OCI-LY3 (cell line): ENCODE measurements around the gene BTBD19.

Experiments used
- EZH2phosphoT487 ChIP-seq: fragments of 200-600 bp; shearing (Covaris generic); IDR thresholded peaks from 2 replicates; pipeline ENCODE4 v1.6.1; 2018; ENCODE audit warnings: antibody characterized with exemption, mixed run types, low read depth
- TF ChIP-seq, protein P1 (sequence below): fragments of 200-600, 300-600 bp; sonication (generic); IDR thresholded peaks from 2 replicates; pipeline ENCODE4 v1.5.1; 2014; ENCODE audit warnings: antibody characterized with exemption, low read length, low read depth

DNA sequence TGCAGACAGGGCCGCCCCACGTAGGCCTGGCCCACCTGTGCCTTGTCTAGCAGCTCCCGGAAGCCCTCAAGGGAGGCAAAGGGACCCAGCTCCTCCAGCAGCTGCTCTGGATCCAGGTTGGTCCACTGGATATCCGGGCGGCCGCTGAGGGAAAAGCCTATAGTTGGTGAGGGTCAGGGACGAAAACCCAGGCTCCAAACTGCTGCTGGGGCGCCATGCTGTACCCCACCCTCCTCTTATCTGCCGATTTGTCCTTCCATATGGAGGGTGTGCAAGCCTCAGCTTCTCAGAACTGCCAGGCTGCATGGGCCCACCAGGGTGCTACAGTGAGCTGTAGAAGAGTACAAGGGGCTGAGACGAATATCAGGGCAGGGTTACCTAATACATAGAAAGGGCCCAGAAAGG lies 22.6 kb downstream of the BTBD19 start:
- TF ChIP-seq, protein P1, sequence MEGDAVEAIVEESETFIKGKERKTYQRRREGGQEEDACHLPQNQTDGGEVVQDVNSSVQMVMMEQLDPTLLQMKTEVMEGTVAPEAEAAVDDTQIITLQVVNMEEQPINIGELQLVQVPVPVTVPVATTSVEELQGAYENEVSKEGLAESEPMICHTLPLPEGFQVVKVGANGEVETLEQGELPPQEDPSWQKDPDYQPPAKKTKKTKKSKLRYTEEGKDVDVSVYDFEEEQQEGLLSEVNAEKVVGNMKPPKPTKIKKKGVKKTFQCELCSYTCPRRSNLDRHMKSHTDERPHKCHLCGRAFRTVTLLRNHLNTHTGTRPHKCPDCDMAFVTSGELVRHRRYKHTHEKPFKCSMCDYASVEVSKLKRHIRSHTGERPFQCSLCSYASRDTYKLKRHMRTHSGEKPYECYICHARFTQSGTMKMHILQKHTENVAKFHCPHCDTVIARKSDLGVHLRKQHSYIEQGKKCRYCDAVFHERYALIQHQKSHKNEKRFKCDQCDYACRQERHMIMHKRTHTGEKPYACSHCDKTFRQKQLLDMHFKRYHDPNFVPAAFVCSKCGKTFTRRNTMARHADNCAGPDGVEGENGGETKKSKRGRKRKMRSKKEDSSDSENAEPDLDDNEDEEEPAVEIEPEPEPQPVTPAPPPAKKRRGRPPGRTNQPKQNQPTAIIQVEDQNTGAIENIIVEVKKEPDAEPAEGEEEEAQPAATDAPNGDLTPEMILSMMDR: no peak
- no peak for TF ChIP-seq EZH2phosphoT487
